HG03196 (cell line): ENCODE measurements around the gene TMEM132C.
"Not testable (repeated sequence)": the region's sequence is repeated elsewhere in the genome, so short reads cannot be mapped to it uniquely, and the experiment has no call there.

Source experiments
- ATAC-seq: cut with Tn5 transposase; IDR thresholded peaks from one replicate; pipeline ENCODE4 v1.9.1; 2021; ENCODE audit not compliant: unreplicated experiment

TMEM132C gene

GRCh38 chr12:128267131-128267622 is at the start of gene TMEM132C:
Gene TMEM132C (plus strand): TSS chr12:128267170. CDS start chr12:128267403, 233 bp downstream.
- no peak for ATAC-seq

GRCh38 chr12:128224226-128224625 is 42.7 kb upstream of the TMEM132C start:
- no peak for ATAC-seq

GRCh38 chr12:128228581-128228980 is 38.4 kb upstream of the TMEM132C start:
- no peak for ATAC-seq

- ATAC-seq = no peak
Measured at GRCh38 chr12:128235635-128236417, 31.1 kb upstream of the TMEM132C start.

- no peak for ATAC-seq
Measured at GRCh38 chr12:128236525-128236924, 30.4 kb upstream of the TMEM132C start.

- no peak for ATAC-seq
Measured at GRCh38 chr12:128240745-128241144, 26.2 kb upstream of the TMEM132C start.

- no peak for ATAC-seq
Measured at GRCh38 chr12:128245121-128245520, 21.8 kb upstream of the TMEM132C start.

- ATAC-seq = no peak
Measured at GRCh38 chr12:128245905-128246304, 21.1 kb upstream of the TMEM132C start.

GRCh38 chr12:128250096-128250495 is 16.9 kb upstream of the TMEM132C start:
- ATAC-seq = no peak

GRCh38 chr12:128253829-128254228 is 13.1 kb upstream of the TMEM132C start:
- not testable (repeated sequence) for ATAC-seq

GRCh38 chr12:128258866-128259555 is 8.0 kb upstream of the TMEM132C start:
- ATAC-seq = no peak

- ATAC-seq = no peak
Measured at GRCh38 chr12:128259556-128260070, 7.4 kb upstream of the TMEM132C start.

- ATAC-seq = no peak
Measured at GRCh38 chr12:128261757-128262156, 5.2 kb upstream of the TMEM132C start.

GRCh38 chr12:128265566-128265965 is 1.4 kb upstream of the TMEM132C start:
- ATAC-seq = no peak

- ATAC-seq = no peak
Measured at GRCh38 chr12:128266086-128266485, 884 bp upstream of the TMEM132C start.

GRCh38 chr12:128266541-128267130 is 334 bp upstream of the TMEM132C start:
- ATAC-seq = no peak

- no peak for ATAC-seq
Measured at GRCh38 chr12:128267651-128268378, 845 bp downstream of the TMEM132C start.

GRCh38 chr12:128268379-128268995 is 1.5 kb downstream of the TMEM132C start:
- ATAC-seq = no peak

GRCh38 chr12:128269181-128269591 is 2.2 kb downstream of the TMEM132C start:
- no peak for ATAC-seq

GRCh38 chr12:128276471-128276870 is 9.5 kb downstream of the TMEM132C start:
- no peak for ATAC-seq
